Measurements from ENCODE around the gene RFC4. TPM values are rescaled to one million over a fixed set of nuclear protein-coding genes. Genes with fewer than 3 reads are reported as not detected.

Gene RFC4
- total and polyA plus RNA-seq, 2 donors (not counting 3 experiments of a cell fraction or from before 2014, with no cell fraction given) = 6.2 to 33.7 TPM

DNA sequence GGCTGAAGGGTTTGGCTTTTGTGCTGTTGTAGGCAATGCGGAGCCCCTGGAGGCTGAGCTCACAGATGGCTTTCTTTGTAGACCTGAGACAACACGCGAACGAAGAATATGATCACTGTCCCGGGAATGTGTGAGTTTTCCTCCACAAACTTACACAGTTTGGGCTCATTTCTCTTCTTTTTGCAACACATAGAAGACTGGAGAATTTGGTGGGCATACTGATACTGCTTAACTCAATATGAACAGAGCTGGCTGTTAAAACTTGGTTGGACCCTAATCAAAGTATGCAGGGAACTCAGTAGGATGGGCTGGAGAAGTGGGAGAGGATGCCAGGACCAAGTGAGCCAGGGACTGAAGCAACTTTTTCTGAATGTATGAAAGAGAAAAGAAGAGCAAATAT lies 12.2 kb upstream of the RFC4 start:
- Histone ChIP-seq H3K9ac (replicated peaks; ENCODE audit: extremely low read depth, insufficient read depth, low read length) (no peak overlapping the region), H3K4me3 (replicated peaks in 1 of 3; ENCODE audit: insufficient read depth in 1 of 3, low read depth in 1 of 3, low read length in 3 of 3) (no peak overlapping the region), H3K4me2 (ENCODE audit: insufficient read depth, low read length) (no peak overlapping the region), H2AFZ (ENCODE audit: low read depth, low read length) (no peak overlapping the region), H3K79me2 (ENCODE audit: control insufficient read depth, insufficient read depth, low read length) (no peaks in the 10 kb centered on the region), H3K4me1 (ENCODE audit: control insufficient read depth, extremely low read depth, insufficient read depth, low read length) (peaks cover 7% of the 10 kb centered on the region), H3K9me3 (replicated peaks; ENCODE audit: control insufficient read depth, insufficient read depth, low read length) (no peaks in the 10 kb centered on the region), H3K27ac (ENCODE audit: insufficient read depth, low read depth, low read length) (no peak overlapping the region), H4K20me1 (replicated peaks; ENCODE audit: control insufficient read depth, extremely low read depth, insufficient read depth, low read length) (no peaks in the 10 kb centered on the region), H3K27me3 (ENCODE audit: control insufficient read depth in 2 of 2, insufficient read depth in 2 of 2, low read length in 2 of 2) (no peaks in the 10 kb centered on the region), H3K36me3 (ENCODE audit: control insufficient read depth in 2 of 2, extremely low read depth in 1 of 2, insufficient read depth in 2 of 2, low read length in 2 of 2) (no peaks in the 10 kb centered on the region), H3K9me1 (replicated peaks; ENCODE audit: control insufficient read depth, extremely low read depth, insufficient read depth, low read length) (no peaks in the 10 kb centered on the region)
- POLR2A ChIA-PET = interaction anchor here (1.9 kb wide), 1 partner anchor 35 kb away, joined by 6 read pairs; the partner anchor contains the start of gene EIF4A2
- BruUV-seq (replicated peaks) = no TSS peak
- FAIRE-seq (no peak), DNase-seq (ENCODE audit: low read depth, low spot score) (no peak)
- CTCF ChIA-PET = interaction anchor here (1.0 to 5.9 kb wide), 6 partner anchors 12 to 835 kb away, joined by 3 to 195 read pairs (median 6); partner anchors contain the start of gene AHSG
- dilution Hi-C loops (cut with MboI; ENCODE audit: extremely low pct_ligation_motif_present, low sequenced_read_pairs) = no loop called here
- no peak for TF ChIP-seq GATA2 (IDR thresholded peaks at IDR 0.05; ENCODE audit: insufficient read depth, insufficient read length, low read depth, low read length)
- no peak for TF ChIP-seq FOS (IDR thresholded peaks at IDR 0.05; ENCODE audit: borderline replicate concordance, insufficient read depth, low read length)
- TF ChIP-seq POLR2AphosphoS5 (IDR thresholded peaks at IDR 0.05; ENCODE audit: insufficient read depth, low read depth, low read length) = no peak
- intact Hi-C loops (cut with micrococcal nuclease) = no loop called here

DNA sequence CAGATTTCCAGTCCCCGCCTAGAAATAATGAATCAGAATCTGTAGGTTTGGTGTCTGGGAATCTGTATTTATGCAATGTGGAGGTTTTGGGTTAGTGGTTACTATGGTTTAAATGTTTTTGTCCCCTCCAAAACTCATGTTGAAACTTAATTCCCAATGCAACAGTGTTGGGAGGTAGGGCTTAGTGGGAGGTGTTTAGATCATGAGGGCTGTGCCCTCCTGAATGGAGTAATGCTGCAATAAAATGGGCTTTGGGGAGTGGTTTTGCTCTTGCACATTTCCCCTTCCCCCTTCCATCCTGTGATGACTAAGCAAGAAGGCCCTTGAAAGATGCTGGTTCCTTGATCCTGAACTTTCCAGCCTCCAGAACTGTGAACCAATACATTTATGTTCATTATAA lies 9.2 kb upstream of the RFC4 start:
- Histone ChIP-seq H3K4me3 (replicated peaks in 1 of 3; ENCODE audit: insufficient read depth in 1 of 3, low read depth in 1 of 3, low read length in 3 of 3) (no peak overlapping the region), H3K9me1 (replicated peaks; ENCODE audit: control insufficient read depth, extremely low read depth, insufficient read depth, low read length) (no peaks in the 10 kb centered on the region), H3K36me3 (ENCODE audit: control insufficient read depth in 2 of 2, extremely low read depth in 1 of 2, insufficient read depth in 2 of 2, low read length in 2 of 2) (no peaks in the 10 kb centered on the region), H3K4me1 (ENCODE audit: control insufficient read depth, extremely low read depth, insufficient read depth, low read length) (peaks cover 4% of the 10 kb centered on the region), H3K4me2 (ENCODE audit: insufficient read depth, low read length) (no peak overlapping the region), H3K27ac (ENCODE audit: insufficient read depth, low read depth, low read length) (no peak overlapping the region), H3K9me3 (replicated peaks; ENCODE audit: control insufficient read depth, insufficient read depth, low read length) (no peaks in the 10 kb centered on the region), H3K27me3 (ENCODE audit: control insufficient read depth in 2 of 2, insufficient read depth in 2 of 2, low read length in 2 of 2) (no peaks in the 10 kb centered on the region), H4K20me1 (replicated peaks; ENCODE audit: control insufficient read depth, extremely low read depth, insufficient read depth, low read length) (no peaks in the 10 kb centered on the region), H3K9ac (replicated peaks; ENCODE audit: extremely low read depth, insufficient read depth, low read length) (no peak overlapping the region), H2AFZ (ENCODE audit: low read depth, low read length) (peak overlapping the region; percentile 17), H3K79me2 (ENCODE audit: control insufficient read depth, insufficient read depth, low read length) (no peaks in the 10 kb centered on the region)
- no peak for DNase-seq (ENCODE audit: low read depth, low spot score)
- peak; percentile 56 for FAIRE-seq
- TF ChIP-seq FOS (IDR thresholded peaks at IDR 0.05; ENCODE audit: borderline replicate concordance, insufficient read depth, low read length) = peak; percentile 54
- no peak for TF ChIP-seq EZH2 (IDR thresholded peaks at IDR 0.05; ENCODE audit: borderline replicate concordance, low read depth, low read length, severe bottlenecking)
- intact Hi-C loops (cut with micrococcal nuclease) (no loop called here), dilution Hi-C loops (cut with MboI; ENCODE audit: extremely low pct_ligation_motif_present, low sequenced_read_pairs) (no loop called here)
- BruUV-seq (replicated peaks) = no TSS peak
- ChIA-PET CTCF (no interaction called here), POLR2A (no interaction called here)

Measured in endothelial cell of umbilical vein (primary cell).